Stimulated activated CD4-positive, alpha-beta T cell treated with anti-CD3 and anti-CD28 coated beads, Interleukin-15, amount 100 ng/mL, for 1 hour (primary cell): ENCODE results near the gene PSAP.
"Not testable (repeated sequence)": the region's sequence is repeated elsewhere in the genome, so short reads cannot be mapped to it uniquely, and the experiment has no call there.

Experiments
- DNase-seq, 2 donors: peaks; one replicate each; pipeline ENCODE4 v3.0.0-alpha.2; 2020; ENCODE audit warnings: low read depth in 1 of 2, low spot score in 1 of 2

The PSAP gene

DNA sequence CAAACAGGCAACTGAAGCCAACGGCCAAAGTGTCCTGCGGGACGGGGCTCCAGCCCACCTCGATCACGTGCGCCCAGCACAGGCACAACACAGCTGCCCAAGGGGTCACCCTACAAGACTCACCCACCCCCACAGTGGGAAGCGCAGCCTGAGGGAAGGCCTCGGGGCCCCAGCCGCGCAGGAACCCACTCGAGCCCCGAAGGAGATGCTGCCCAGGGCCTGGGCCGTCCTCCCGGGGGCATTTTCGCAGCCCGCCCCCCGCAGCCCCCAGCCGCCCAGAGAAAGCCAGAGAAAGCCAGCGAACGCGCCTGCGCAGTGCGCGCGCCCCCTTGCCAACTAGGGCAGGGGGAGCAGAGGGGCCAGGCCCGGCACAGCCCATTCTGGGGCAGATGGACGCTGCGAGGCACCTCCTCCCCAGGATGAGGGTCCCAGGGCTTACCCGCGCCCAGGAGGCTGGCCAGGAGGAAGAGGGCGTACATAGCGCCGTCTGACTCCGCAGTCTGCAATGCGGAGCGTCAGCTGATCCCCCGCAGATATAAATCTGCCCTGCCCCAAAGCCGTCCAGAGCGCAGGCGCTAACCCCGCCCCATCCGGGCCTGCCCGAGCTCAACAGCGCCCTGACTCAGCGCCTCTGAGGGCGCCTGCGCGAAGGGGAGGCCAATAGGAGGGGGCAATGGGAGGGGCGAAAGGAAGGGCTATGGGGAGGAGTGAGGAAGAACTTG lies at the start of gene PSAP:
TSS of gene PSAP (minus strand) at position 509 of the 722 bp plus-strand sequence. CDS start at position 479, 30 bp downstream.
- peak; percentile 96 to 98 for DNase-seq

DNA sequence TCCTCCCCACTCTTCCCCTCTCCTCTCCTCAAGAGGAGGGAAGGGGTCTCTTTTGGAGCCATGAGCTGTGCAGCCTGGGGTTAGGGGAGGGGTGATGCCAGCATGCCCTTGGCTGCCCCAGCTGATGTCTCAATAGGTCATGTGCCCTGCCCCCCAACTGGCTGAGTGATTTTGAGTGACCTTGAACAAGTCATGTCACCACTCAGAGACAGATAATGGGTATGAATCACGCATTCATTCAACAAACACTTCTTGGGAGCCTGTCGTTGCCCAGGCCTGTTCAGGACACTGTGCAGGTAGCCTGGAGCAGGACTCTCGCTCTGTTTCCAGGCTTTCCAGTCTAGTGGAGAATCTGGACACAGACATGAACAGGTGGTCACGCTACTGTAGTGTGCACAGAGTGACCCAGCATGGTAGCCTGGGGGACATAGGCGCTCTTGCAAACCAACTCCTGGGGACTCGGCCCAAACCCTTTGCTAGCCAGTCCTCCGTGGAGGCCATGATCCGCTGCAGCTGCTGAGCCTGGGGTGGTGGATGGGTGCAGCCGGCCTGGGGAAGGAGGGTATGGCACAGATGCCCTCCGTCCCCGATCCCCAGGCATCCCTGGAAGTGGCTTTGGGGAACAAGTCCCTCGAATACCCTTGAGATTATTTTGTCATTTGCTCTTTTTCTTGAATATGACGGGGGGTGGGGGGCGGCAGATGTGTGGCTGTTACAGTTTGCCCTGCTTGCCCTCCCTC lies 49.6 kb upstream of the PSAP start:
- DNase-seq: no peak

DNA sequence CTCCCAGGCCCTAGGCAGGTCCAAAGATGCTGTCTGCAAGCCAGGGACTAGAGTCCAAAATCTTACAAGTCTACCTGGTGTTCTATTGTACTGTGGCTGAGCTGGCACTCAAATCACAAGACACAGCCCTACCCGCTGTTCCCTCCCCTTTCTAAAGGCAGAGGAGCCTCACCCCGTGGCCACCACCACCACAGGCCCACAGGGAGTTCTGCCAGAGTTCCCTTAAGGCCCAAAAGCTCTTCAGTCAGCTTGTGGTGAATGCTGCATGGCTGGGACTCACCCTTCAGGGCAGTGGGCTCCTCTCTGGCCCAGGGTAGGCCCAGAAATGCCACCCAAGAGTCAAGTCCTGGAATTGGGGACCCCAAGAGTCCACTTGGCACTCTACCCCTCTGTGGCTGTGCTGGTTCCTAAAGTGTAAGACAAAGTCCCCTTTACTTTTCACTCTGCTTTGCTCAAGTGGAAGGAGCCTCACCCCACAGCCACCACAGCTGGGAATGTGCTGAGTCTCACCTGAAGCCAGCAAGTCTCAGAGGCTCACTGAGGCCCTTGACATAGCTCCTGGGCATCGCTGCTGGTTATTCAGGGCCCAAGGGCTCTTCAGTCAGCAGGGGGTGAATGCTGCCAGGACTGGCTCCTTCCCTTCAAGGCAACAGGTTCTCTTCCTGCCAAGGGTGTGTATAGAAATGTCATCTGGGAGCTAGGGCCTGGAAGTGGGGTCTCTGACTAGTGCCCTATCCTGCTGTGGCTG lies 48.8 kb upstream of the PSAP start:
- no peak for DNase-seq

DNA sequence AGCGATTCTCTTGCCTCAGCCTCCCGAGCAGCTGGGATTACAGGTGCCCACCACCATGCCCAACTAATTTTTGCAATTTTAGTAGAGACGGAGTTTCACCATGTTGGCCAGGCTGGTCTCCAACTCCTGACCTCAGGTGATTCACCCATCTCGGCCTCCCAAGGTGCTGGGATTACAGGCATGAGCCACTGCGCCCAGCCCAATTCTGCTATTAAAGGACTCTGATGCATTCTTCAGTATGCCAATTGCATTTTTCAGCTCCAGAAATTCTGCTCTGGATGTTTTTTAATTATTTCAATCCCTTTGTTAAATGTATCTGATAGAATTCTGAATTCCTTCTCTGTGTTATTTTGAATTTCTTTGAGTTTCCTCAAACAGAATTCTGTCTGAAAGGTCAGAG lies 47.3 kb upstream of the PSAP start:
- DNase-seq: not testable (repeated sequence)

DNA sequence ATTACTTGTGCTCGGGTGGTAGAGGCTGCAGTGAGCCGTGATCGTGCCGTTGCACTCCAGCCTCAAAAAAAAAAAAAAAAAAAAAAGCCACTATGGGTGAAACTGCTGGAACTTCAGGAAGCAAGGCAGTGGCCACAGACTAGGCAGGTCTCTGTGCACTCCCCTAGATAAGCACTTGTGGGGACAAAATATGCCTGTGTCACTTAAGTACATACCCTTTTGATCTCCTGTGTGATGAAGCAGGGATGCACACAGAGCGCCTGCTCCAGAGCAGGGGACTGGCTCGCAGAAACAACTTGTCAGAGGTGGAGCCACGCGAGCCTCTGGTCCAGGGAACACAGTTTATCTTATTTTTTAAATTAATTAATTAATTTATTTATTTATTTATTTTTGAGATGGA lies 42.9 kb upstream of the PSAP start:
- no peak for DNase-seq

DNA sequence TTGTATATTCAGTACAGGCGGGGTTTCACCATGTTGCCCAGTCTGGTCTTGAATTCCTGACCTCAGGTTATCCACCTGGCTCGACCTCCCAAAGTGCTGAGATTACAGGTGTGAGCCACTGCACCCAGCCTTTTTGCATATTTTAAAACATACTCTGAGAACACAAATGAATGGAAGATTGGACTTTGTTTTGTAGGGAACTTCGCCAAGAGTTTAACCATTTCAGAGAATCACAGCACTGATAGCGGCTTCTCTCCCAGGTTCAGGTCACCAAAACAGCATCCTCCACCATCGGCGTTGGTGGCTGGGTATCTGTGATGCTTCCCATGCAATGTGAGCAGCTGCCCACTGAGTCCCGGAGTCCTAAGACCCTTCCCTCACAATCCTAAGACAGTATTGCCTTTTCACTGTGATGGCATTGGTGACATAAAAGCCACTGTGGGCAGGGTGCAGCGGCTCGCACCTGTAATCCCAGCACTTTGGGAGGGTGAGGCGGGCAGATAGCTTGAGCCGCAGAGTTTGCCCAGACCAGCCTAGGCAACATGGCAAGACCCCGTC lies 42.3 kb upstream of the PSAP start:
- no peak for DNase-seq

DNA sequence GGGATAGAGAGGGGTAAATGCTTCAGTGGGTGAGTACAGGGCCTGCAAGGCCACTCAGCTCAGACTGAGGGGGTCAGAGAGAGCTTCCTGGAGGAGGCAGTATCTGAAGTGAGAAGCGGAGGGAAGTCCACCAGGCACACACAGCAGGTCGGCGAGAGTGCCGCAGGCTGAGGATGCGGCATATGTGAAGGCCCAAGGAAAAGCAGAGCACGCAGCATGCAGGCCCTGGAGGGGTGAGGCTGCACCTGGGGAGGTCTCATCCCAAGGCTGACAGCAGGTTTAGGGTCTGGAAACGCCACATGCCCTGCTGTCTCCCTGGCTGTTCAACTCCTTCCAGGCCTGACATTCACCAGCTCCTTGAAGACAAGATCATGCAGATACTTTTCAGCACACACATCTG lies 40.4 kb upstream of the PSAP start:
- DNase-seq: no peak

DNA sequence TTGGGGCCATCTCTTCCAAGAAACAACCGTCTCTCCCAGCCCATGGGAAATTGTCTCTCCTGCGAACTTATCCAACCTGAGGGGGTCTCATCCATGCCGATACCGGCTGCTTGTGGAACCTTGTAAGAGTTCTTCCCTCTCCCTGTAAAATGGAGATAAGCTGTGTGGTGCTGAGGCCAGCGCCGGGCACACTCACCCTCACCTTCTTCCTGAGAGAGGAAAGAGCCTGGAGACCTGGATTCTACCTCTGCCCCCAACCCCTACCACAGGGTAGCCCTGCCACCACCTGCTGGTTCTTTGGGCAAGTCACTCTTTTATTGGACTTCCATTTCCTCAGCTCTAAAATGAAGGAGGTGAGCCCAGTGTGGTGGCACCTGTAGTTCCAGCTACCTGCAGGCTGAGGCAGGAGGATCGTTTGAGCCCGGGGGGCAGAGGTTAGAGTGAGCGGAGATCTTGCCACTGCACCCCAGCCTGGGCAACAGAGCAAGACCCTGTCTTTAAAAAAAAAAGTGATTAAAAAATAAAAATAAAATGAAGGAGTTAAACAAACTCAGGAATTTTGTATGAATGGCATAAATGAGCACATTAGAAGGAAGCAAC lies 38.4 kb upstream of the PSAP start:
- DNase-seq: no peak

DNA sequence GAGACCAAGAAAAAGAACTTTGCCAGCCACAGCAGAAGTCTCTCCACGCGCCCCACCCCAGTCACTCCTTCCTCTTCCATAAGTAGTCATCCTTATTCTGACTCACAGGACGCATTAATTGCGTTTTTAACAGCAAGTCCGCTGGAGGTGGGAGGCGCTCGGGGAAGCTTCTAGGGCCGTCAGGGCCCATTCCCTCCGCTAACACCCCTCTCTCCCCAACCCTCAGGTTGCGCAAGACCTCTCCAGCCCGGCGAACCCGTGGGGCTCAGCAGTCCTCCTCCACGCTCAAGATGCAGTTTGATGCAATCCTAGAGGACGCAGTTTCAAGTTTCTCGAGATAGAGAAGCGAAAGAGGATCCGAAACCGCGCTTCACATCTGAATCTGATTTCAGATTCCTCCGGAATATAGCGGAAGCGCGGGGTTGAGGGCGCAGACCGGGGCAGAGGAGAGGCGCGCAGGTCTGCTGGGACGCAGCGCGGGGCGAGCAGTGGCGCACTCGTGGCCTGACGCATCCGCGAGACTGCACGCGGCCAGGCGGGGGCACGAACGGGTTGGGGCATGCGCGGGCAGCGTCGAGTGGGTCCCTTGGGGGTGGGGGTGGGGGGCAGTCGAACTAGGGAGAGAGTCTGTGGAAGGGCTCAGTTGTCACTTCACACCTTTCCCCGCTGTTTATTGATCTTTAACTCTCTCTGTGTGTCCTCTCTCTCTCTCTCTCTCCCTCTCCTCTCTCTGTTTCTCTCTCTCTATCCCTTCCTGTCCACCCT lies 37.8 kb upstream of the PSAP start:
- DNase-seq: peak in 1 of 2 donors; percentile 43

DNA sequence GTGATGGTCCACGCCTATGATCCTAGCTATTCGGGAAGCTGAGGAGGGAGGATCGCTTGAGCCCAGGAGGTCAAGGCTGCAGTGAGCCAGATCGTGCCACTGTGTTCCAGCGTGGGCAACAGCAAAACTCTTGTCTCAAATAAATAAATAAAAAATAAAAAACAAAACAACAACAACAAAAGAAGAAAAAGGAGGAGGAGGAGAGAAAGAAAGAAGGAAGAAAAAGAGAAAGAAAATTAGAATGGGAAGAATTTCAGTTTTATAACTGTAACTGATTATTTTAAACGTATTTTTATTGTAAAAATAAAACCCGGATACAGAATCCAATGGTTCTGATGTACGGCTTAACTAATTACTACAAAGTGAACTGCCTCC lies 37.2 kb upstream of the PSAP start:
- DNase-seq: no peak

DNA sequence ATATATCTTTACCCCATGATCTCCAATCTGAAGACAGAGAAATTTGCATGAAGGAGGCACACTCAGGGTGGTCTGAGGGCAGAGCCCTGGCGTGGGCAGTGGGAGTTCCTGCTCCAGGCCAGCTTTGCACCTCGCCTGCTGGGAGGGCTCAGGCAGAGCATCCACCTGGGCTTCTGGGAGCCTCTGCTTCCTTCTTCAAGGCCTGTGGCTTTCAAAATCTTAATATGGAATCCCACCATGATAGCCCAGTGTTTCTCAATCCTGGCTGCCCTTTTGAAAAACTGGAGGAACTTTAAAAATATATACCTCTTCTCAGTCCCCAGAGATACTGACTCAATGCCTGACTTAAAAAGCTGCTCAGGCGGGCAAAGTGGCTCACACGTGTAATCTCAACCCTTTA lies 36.7 kb upstream of the PSAP start:
- no peak for DNase-seq

DNA sequence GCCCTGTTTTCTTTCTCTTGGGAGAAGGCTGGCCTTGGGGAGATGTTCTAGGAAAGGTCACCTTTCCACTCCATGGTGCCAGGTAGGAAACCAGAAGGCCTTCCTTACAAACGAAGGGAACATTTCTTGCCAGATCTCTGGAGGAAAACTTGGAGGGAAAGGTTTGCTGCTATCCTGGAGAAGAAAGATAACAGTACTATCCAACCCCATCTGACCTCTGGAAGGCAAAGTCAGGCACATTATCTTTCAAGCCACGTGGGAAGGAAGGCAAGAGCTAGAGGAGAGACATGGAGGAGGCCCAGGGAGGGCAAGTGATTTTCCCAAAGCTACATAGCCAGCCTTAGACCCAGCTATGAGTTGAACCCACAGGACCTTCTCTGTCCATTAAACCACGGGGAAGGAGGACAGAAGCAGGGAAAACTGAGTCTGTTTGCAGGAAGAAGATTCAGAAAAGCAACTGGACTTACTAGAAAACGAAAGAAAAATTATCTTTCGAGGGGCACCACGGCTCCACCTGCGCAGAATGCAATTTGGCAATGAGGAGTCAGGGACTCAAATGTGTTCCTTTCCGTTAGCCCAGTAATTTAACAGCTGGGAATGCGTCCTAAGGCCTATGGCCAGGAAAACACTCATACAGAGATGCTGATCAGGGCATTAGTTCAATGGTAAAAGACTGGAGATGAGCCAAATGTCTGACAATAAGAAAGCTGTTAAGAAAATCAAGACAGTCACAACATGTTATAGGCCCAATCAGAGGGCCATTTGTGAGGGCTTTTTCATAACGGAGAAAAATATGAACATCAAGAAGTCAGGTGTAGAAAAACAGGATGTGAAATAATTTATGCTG lies 32.0 kb upstream of the PSAP start:
- DNase-seq: no peak

DNA sequence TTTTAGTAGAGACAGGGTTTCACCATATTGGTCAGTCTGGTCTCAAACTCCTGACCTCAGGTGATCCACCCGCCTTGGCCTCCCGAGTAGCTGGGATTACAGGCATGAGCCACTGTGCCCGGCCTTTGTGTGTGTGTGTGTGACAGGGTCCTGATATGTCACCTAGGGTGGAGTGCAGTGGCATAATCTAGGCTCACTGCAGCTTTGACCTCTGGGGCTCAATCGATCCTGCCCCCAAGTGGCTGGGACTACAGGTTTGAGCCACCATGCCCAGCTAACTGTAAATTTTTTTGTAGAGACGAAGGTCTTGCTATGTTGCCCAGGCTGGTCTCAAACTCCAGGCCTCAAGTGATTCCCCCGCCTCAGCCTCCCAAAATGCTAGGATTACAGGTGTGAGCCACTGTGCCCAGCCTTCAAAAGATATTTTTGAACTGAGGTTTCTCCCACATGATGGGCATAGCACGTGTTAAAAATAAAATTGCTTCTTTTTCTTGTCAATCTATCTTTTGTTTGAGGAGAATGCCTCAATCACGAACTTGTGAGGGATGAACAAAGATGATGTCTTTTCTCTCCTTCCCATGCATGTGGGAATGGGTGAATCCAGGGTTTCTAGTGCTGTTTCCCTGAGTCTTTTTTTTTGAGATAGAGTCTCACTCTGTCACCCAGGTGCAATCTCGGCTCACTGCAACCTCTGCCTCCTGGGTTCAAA lies 30.8 kb upstream of the PSAP start:
- no peak for DNase-seq

DNA sequence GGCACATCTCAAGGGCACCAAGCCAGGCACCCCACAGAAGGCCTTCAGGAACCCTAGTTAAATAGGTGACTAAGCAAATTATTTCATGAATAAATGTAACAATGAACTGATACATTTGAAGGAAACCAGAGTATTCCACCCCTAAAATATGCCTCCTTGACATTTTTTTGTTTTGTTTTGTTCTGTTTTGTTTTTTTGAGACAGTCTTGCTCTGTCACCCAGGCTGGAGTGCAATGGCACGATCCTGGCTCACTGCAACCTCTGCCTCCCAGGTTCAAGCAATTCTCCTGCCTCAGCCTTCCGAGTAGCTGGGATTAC lies 30.2 kb upstream of the PSAP start:
- not testable (repeated sequence) for DNase-seq

DNA sequence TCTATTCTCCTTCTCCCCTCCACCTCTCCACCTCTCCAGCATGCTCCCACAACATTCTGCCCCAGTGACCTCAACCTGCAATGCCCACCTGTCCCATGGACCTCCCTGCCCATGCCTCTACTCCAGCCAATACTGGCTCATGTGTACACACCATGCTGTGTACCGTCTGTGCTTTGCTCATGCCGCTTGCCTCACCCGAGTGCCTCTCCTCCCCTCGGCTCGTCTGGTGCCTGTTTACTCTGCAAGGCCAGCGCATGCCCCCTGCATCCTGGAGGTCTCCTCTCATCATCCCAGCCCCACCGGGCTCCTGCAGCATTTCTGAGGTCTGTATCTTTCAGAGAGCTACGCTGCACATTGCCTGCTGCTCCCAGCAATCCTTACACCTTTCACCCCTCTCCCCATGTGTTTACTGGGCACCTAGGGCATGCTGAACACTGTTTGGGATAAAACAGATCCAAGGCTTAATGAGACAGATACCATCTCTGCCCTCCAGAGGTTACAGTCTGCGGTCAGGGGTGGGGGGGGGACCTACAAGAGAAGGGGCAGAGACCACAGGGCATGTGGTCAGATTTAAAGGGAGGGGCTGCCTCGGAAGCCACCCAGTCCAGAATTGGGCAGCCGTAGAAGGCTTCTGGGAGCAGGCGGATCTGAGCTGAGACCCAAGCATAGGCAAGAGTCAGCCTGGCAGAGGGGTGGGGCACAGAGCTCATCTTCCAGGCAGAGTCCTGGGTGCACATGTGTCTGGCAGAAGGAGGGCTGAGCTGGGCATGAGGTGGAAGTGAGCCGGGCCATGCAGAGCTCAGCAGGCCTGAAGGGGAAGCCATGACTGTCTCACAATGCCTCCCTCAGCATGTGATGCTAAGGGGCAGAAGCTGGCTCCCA lies 29.6 kb upstream of the PSAP start:
- no peak for DNase-seq

DNA sequence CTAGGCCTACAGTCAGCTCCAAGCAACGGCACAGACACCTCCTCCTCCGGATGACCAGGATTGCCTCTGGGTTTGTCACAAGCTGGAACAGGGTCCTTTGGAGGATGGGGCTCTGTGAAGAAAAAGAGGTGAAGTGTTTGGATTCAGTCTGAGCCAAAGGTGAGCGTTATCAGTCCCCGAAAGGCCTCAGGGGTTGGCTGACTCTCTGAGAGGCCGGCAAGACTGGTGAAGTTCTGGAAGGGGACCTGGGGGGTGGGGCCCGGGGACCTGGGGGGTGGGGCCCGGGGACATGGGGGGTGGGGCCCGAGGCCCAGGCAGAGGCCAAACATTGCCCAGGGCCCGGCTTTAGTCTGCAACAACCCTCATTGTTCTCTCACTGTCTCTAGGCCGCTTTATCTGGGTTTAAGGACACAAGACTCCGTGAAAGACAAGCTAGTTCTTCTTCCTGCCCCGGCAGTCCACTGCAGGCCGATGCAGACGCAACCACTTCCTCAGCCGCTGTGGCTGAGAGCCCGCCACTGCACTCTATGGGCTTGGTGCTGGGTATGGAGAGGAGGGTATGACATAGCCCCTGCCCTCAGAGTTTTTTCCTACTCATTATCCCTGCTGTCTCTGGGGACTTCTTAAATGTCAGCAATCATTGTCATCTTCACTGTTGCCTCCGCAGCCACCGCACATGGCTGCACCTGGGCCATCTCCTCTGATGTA lies 27.4 kb upstream of the PSAP start:
- DNase-seq: no peak

DNA sequence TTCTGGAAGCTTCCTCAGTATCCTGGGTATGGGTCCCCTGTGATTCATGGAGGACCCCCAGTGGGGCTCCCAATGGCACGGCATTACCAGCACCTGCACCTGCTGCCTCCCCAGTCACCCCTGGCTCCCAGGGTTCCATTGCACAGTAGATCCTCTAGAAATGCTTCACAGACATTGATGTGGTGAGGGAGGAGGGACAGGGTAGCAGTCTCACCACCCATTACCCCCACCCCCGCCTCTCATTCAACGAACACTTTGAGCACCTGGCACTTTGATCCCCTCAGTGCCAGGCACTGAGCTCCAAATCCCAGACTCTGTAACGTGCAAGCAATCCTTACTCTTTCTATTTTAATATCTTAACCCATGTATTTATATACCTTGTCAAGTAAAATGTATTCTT lies 26.8 kb upstream of the PSAP start:
- no peak for DNase-seq
